Measurements from ENCODE around the gene SLC49A3. TPM values are rescaled to one million over a fixed set of nuclear protein-coding genes. Genes with fewer than 3 reads are reported as not detected.

Gene SLC49A3
- polyA plus RNA-seq, 1 donor from 2014 or later = not detected

DNA sequence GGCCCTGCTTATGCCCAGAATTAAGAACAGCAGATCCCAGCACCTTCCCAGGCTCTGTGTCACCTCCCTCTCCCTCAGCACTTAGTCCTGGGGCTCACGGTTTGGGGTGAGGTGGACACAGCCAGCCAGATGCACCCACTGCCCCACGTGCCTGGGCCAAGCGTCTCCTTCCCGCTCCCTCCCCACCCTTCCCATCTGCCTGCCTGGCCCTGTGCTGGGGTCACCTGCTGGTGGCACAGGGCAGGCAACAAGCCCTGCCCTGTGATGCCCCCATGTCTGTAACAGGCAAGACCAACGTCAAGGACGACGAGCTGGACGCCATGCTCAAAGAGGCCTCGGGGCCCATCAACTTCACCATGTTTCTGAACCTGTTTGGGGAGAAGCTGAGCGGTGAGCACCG, 9.3 kb downstream of the SLC49A3 start:
- H3K36me3 ChIP-seq (ENCODE audit: insufficient read depth, low read length) = no peaks in the 10 kb centered on the region
- H3K27me3 ChIP-seq (ENCODE audit: insufficient read depth, low read depth, low read length) = no peaks in the 10 kb centered on the region
- no peaks in the 10 kb centered on the region for H3F3A ChIP-seq (ENCODE audit: insufficient read depth, low read length, poor library complexity, severe bottlenecking)
- H4K20me1 ChIP-seq (ENCODE audit: insufficient read depth) = no peaks in the 10 kb centered on the region
- no peak overlapping the region for H3K27ac ChIP-seq (ENCODE audit: low read length)
- TF ChIP-seq EZH2 (IDR thresholded peaks at IDR 0.05; ENCODE audit: borderline replicate concordance, insufficient read depth, low read length, poor library complexity, severe bottlenecking) (no peak), RAD21 (conservative IDR thresholded peaks at IDR 0.05) (no peak), EP300 (conservative IDR thresholded peaks at IDR 0.05; ENCODE audit: poor library complexity, severe bottlenecking) (no peak), REST (IDR thresholded peaks at IDR 0.05; ENCODE audit: borderline replicate concordance) (no peak), MXI1 (conservative IDR thresholded peaks at IDR 0.05; ENCODE audit: poor library complexity, severe bottlenecking) (no peak), TAF1 (IDR thresholded peaks at IDR 0.05; ENCODE audit: low read depth) (no peak), POLR2AphosphoS5 (IDR thresholded peaks at IDR 0.05) (no peak), SMC3 (conservative IDR thresholded peaks at IDR 0.05; ENCODE audit: poor library complexity) (no peak)
- TF ChIP-seq, protein P1, sequence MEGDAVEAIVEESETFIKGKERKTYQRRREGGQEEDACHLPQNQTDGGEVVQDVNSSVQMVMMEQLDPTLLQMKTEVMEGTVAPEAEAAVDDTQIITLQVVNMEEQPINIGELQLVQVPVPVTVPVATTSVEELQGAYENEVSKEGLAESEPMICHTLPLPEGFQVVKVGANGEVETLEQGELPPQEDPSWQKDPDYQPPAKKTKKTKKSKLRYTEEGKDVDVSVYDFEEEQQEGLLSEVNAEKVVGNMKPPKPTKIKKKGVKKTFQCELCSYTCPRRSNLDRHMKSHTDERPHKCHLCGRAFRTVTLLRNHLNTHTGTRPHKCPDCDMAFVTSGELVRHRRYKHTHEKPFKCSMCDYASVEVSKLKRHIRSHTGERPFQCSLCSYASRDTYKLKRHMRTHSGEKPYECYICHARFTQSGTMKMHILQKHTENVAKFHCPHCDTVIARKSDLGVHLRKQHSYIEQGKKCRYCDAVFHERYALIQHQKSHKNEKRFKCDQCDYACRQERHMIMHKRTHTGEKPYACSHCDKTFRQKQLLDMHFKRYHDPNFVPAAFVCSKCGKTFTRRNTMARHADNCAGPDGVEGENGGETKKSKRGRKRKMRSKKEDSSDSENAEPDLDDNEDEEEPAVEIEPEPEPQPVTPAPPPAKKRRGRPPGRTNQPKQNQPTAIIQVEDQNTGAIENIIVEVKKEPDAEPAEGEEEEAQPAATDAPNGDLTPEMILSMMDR (IDR thresholded peaks at IDR 0.05; ENCODE audit: poor library complexity, severe bottlenecking) = no peak
- peaks cover 3% of the 10 kb centered on the region for H3K79me2 ChIP-seq (replicated peaks; ENCODE audit: insufficient read depth, low read length)
- H3K9ac ChIP-seq (ENCODE audit: low read length) = no peak overlapping the region
- H2AFZ ChIP-seq (ENCODE audit: low read depth, low read length) = no peak overlapping the region
- no peaks in the 10 kb centered on the region for H3K9me2 ChIP-seq (ENCODE audit: insufficient read depth, low read length)
- no peak overlapping the region for H3K4me3 ChIP-seq (ENCODE audit: low read length)
- no peak overlapping the region for H3K4me2 ChIP-seq (ENCODE audit: low read length)
- no peaks in the 10 kb centered on the region for H3K9me3 ChIP-seq (ENCODE audit: low read length)

DNA sequence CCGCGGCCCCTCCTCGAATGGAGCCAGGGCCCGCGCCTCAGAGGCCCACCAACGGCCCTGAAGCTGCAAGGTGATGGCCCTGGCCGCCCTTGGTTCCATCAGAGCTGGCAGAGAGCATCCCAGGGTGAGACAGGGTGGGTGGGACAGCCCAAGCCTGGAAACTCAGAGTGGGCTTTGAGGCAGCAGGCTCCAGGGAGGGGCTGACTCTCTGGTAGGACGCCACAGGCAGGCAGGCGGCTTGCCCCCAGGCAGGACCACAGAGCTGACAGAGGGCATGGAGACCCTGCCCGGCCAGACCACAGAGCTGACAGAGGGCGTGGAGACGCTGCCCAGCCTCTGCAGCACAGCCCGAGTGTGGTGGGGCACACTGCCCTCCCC, 9.9 kb downstream of the SLC49A3 start:
- TF ChIP-seq RAD21 (conservative IDR thresholded peaks at IDR 0.05) (no peak), EP300 (conservative IDR thresholded peaks at IDR 0.05; ENCODE audit: poor library complexity, severe bottlenecking) (no peak), EZH2 (IDR thresholded peaks at IDR 0.05; ENCODE audit: borderline replicate concordance, insufficient read depth, low read length, poor library complexity, severe bottlenecking) (no peak), POLR2AphosphoS5 (IDR thresholded peaks at IDR 0.05) (no peak), MXI1 (conservative IDR thresholded peaks at IDR 0.05; ENCODE audit: poor library complexity, severe bottlenecking) (no peak), SMC3 (conservative IDR thresholded peaks at IDR 0.05; ENCODE audit: poor library complexity) (no peak), REST (IDR thresholded peaks at IDR 0.05; ENCODE audit: borderline replicate concordance) (no peak), TAF1 (IDR thresholded peaks at IDR 0.05; ENCODE audit: low read depth) (no peak)
- TF ChIP-seq, protein P1 (IDR thresholded peaks at IDR 0.05; ENCODE audit: poor library complexity, severe bottlenecking) = no peak
- H3K4me2 ChIP-seq (ENCODE audit: low read length) = no peak overlapping the region
- H3K9me3 ChIP-seq (ENCODE audit: low read length) = no peaks in the 10 kb centered on the region

More for the DNA sequence above, 9.9 kb downstream of the SLC49A3 start:
- no peak overlapping the region for H3K9ac ChIP-seq (ENCODE audit: low read length)
- H3K4me3 ChIP-seq (ENCODE audit: low read length) = no peak overlapping the region
- no peaks in the 10 kb centered on the region for H3F3A ChIP-seq (ENCODE audit: insufficient read depth, low read length, poor library complexity, severe bottlenecking)
- peaks cover 3% of the 10 kb centered on the region for H3K79me2 ChIP-seq (replicated peaks; ENCODE audit: insufficient read depth, low read length)
- no peaks in the 10 kb centered on the region for H4K20me1 ChIP-seq (ENCODE audit: insufficient read depth)
- no peaks in the 10 kb centered on the region for H3K36me3 ChIP-seq (ENCODE audit: insufficient read depth, low read length)
- H3K9me2 ChIP-seq (ENCODE audit: insufficient read depth, low read length) = no peaks in the 10 kb centered on the region
- H2AFZ ChIP-seq (ENCODE audit: low read depth, low read length) = no peak overlapping the region
- H3K27me3 ChIP-seq (ENCODE audit: insufficient read depth, low read depth, low read length) = no peaks in the 10 kb centered on the region
- no peak overlapping the region for H3K27ac ChIP-seq (ENCODE audit: low read length)

All from neural cell (in vitro differentiated cells).